IMR-90 (cell line): ENCODE measurements around the gene ANKH. TPM values are rescaled to one million over a fixed set of nuclear protein-coding genes. Genes with fewer than 3 reads are reported as not detected.

Experiments used
- ATAC-seq: fragments of 200-7000 bp; cut with Tn5 transposase; 2 replicates; pipeline ENCODE4 v1.9.1; 2020; ENCODE audit warnings: low read depth, mild to moderate bottlenecking, moderate library complexity
- BruUV-seq: library from RNA; stranded (reverse); fragments of 400-500 nt; replicated peaks from 2 replicates; lab custom pipeline; 2021; lab: Mats Ljungman, UMichigan
- CTCF ChIA-PET: fragments of 300-600 bp; formaldehyde crosslinking; extraction: SDS; loops from one replicate; lab custom pipeline; 2021; ENCODE audit warnings: antibody characterized with exemption; lab: Yijun Ruan, JAX
- POLR2A ChIA-PET: fragments of 300-600 bp; sonication (Branson Sonifier 250); formaldehyde crosslinking; loops from one replicate; lab custom pipeline; 2022; ENCODE audit warnings: antibody characterized with exemption; ENCODE audit not compliant: unreplicated experiment; lab: Charles Lee
- DNase-seq: peaks from one replicate; pipeline ENCODE4 v3.0.0; 2013
- H2AFZ ChIP-seq: replicated peaks from 2 replicates; pipeline ENCODE3; 2013; ENCODE audit warnings: low read length, mild to moderate bottlenecking; ENCODE audit not compliant: poor library complexity
- H2AK5ac ChIP-seq: 2 replicates; pipeline ENCODE4 v1.6.1; 2013; ENCODE audit warnings: low read depth, low read length, inconsistent platforms
- H2AK9ac ChIP-seq: replicated peaks from 2 replicates; pipeline ENCODE3; 2013; ENCODE audit warnings: mild to moderate bottlenecking, low read depth, low read length, moderate library complexity; ENCODE audit not compliant: poor library complexity
- H2BK120ac ChIP-seq: 2 replicates; pipeline ENCODE4 v1.6.1; 2013; ENCODE audit warnings: low read depth, low read length, inconsistent platforms
- H2BK15ac ChIP-seq: 3 replicates; pipeline ENCODE4 v1.6.1; 2013; ENCODE audit warnings: low read depth, low read length, inconsistent platforms
- H2BK20ac ChIP-seq: 2 replicates; pipeline ENCODE4 v1.6.1; 2013; ENCODE audit warnings: low read depth, mild to moderate bottlenecking, inconsistent platforms, low read length, moderate library complexity
- H2BK5ac ChIP-seq: 2 replicates; pipeline ENCODE4 v1.6.1; 2013; ENCODE audit warnings: mild to moderate bottlenecking, low read depth, low read length, inconsistent platforms; ENCODE audit not compliant: poor library complexity, severe bottlenecking
- H3K14ac ChIP-seq: replicated peaks from 2 replicates; pipeline ENCODE4 v1.6.1; 2013; ENCODE audit warnings: low read depth, low read length, inconsistent platforms
- H3K18ac ChIP-seq: 2 replicates; pipeline ENCODE4 v1.6.1; 2013; ENCODE audit warnings: low read depth, low read length, control low read depth
- H3K23ac ChIP-seq: 2 replicates; pipeline ENCODE4 v1.6.1; 2013; ENCODE audit warnings: low read depth, low read length, inconsistent platforms
- H3K27ac ChIP-seq: 2 replicates; pipeline ENCODE4 v1.5.1; 2013; ENCODE audit warnings: mild to moderate bottlenecking, control low read depth, low read length; ENCODE audit not compliant: insufficient read depth
- H3K27me3 ChIP-seq: 2 replicates; pipeline ENCODE4 v1.6.1; 2013; ENCODE audit warnings: low read length; ENCODE audit not compliant: control insufficient read depth, insufficient read depth
- H3K36me3 ChIP-seq: 2 replicates; pipeline ENCODE4 v1.6.1; 2013; ENCODE audit warnings: low read length, mixed read lengths; ENCODE audit not compliant: control insufficient read depth, insufficient read depth
- H3K4ac ChIP-seq: 2 replicates; pipeline ENCODE4 v1.6.1; 2013; ENCODE audit warnings: low read depth, low read length, inconsistent platforms
- H3K4me1 ChIP-seq: 2 replicates; pipeline ENCODE4 v1.6.1; 2013; ENCODE audit warnings: low read length, mixed read lengths; ENCODE audit not compliant: control insufficient read depth, insufficient read depth
- H3K4me2 ChIP-seq: 2 replicates; pipeline ENCODE4 v1.6.1; 2013; ENCODE audit warnings: low read depth, mild to moderate bottlenecking, control low read depth, low read length, moderate library complexity
- H3K4me3 ChIP-seq: 2 replicates; pipeline ENCODE4 v1.5.1; 2013; ENCODE audit warnings: low read depth, mild to moderate bottlenecking, control low read depth, low read length, moderate library complexity; ENCODE audit not compliant: insufficient read depth
- H3K56ac ChIP-seq: 2 replicates; pipeline ENCODE4 v1.6.1; 2013; ENCODE audit warnings: low read length, inconsistent platforms; ENCODE audit not compliant: insufficient read depth; ENCODE audit errors: extremely low read depth
- H3K79me1 ChIP-seq, 2 experiments: 2 replicates each; pipeline ENCODE4 v1.6.1; 2013; ENCODE audit warnings: low read length in 2 of 2, inconsistent platforms in 1 of 2, low read depth in 1 of 2
- H3K9ac ChIP-seq: 2 replicates; pipeline ENCODE4 v1.6.1; 2013; ENCODE audit warnings: low read depth, low read length, control low read depth
- H3K9me1 ChIP-seq: 2 replicates; pipeline ENCODE4 v1.6.1; 2013; ENCODE audit warnings: low read length, inconsistent platforms; ENCODE audit not compliant: insufficient read depth
- H3K9me3 ChIP-seq: 2 replicates; pipeline ENCODE4 v1.6.1; 2013; ENCODE audit warnings: low read length; ENCODE audit not compliant: control insufficient read depth, insufficient read depth
- H4K20me1 ChIP-seq: 2 replicates; pipeline ENCODE4 v1.6.1; 2013; ENCODE audit warnings: low read length, inconsistent platforms; ENCODE audit not compliant: insufficient read depth
- H4K5ac ChIP-seq: 2 replicates; pipeline ENCODE4 v1.6.1; 2013; ENCODE audit warnings: mild to moderate bottlenecking, low read depth, low read length, control low read depth
- H4K8ac ChIP-seq, 2 experiments: 2 replicates each; pipeline ENCODE4 v1.6.1; 2013; ENCODE audit warnings: low read depth in 2 of 2, low read length in 2 of 2, control low read depth in 1 of 2, inconsistent platforms in 1 of 2
- H4K91ac ChIP-seq: 2 replicates; pipeline ENCODE4 v1.6.1; 2013; ENCODE audit warnings: low read depth, low read length, inconsistent platforms; ENCODE audit not compliant: insufficient read depth
- BHLHE40 ChIP-seq: fragments of 150-350 bp; IDR thresholded peaks from 2 replicates; pipeline ENCODE4 v1.6.1; 2016; ENCODE audit warnings: mild to moderate bottlenecking, low read depth, low read length
- CEBPB ChIP-seq: IDR thresholded peaks from 2 replicates; pipeline ENCODE4 v1.6.1; 2012; ENCODE audit warnings: low read depth, low read length, improper control_type of control experiment
- CHD1 ChIP-seq: IDR thresholded peaks from 2 replicates; pipeline ENCODE4 v1.6.1; 2012; ENCODE audit warnings: low read depth, low read length, improper control_type of control experiment
- FOS ChIP-seq: fragments of 150-350 bp; IDR thresholded peaks from 2 replicates; pipeline ENCODE4 v1.6.1; 2016; ENCODE audit warnings: low read depth, low read length
- MAFK ChIP-seq: IDR thresholded peaks from 2 replicates; pipeline ENCODE4 v1.6.1; 2012; ENCODE audit warnings: low read depth, low read length, improper control_type of control experiment
- MAZ ChIP-seq: IDR thresholded peaks from 2 replicates; pipeline ENCODE4 v1.6.1; 2012; ENCODE audit warnings: low read depth, mild to moderate bottlenecking, low read length, improper control_type of control experiment, moderate library complexity, borderline replicate concordance
- MXI1 ChIP-seq: IDR thresholded peaks from 2 replicates; pipeline ENCODE4 v1.6.1; 2012; ENCODE audit warnings: low read depth, mild to moderate bottlenecking, low read length, moderate library complexity, borderline replicate concordance
- NFE2L2 ChIP-seq: fragments of 150-350 bp; IDR thresholded peaks from 2 replicates; pipeline ENCODE4 v1.6.1; 2016; ENCODE audit warnings: low read depth, mild to moderate bottlenecking, low read length
- POLR2A ChIP-seq: IDR thresholded peaks from 2 replicates; pipeline ENCODE4 v1.6.1; 2012; ENCODE audit warnings: mild to moderate bottlenecking, low read depth, low read length
- RAD21 ChIP-seq: IDR thresholded peaks from 2 replicates; pipeline ENCODE4 v1.6.1; 2012; ENCODE audit warnings: low read length, improper control_type of control experiment
- RCOR1 ChIP-seq: IDR thresholded peaks from 2 replicates; pipeline ENCODE4 v1.6.1; 2012; ENCODE audit warnings: mild to moderate bottlenecking, low read length, improper control_type of control experiment; ENCODE audit not compliant: insufficient replicate concordance
- RFX5 ChIP-seq: IDR thresholded peaks from 2 replicates; pipeline ENCODE4 v1.8.0; 2012; ENCODE audit warnings: low read depth, mild to moderate bottlenecking, low read length, moderate library complexity
- SMC3 ChIP-seq: fragments of 150-350 bp; IDR thresholded peaks from 2 replicates; pipeline ENCODE4 v1.6.1; 2016; ENCODE audit warnings: low read depth, mild to moderate bottlenecking, antibody characterized with exemption, low read length, moderate library complexity
- WGBS, 2 experiments: methylation state at CpG; one replicate each; pipeline versions ENCODE4 v1.1.5 to v1.1.7; 2013; ENCODE audit warnings: missing lambda C conversion rate in 2 of 2; ENCODE audit not compliant: insufficient read length in 1 of 2; ENCODE audit errors: extremely low coverage in 2 of 2; 5-methylcytosine and 5-hydroxymethylcytosine counted together
- dilution Hi-C: fragments of 300-500 bp; cut with HindIII; formaldehyde crosslinking; loops from one replicate; pipeline ENCODE4 v1.14.3; 2018; ENCODE audit warnings: low sequenced_read_pairs; ENCODE audit not compliant: unreplicated experiment
- in situ Hi-C: fragments of 300-500 bp; cut with MboI; formaldehyde crosslinking; loops from 3 replicates; pipeline ENCODE4 v1.14.3; 2019; ENCODE audit warnings: low sequenced_read_pairs, inconsistent platforms, mixed read lengths
- intact Hi-C: fragments of 100-400 bp; cut with micrococcal nuclease; formaldehyde crosslinking; loops from 2 replicates; pipeline ENCODE4 v1.10.0; 2022
- polyA plus RNA-seq, 3 experiments: library from polyadenylated mRNA; depleted of rRNA; stranded (reverse); fragments of >200 nt; gene quantifications; 2 replicates each; pipeline ENCODE4 v1.2.3, GENCODE V29; 2012; ENCODE audit warnings: low replicate concordance in 1 of 3
- total RNA-seq: library from RNA; depleted of rRNA; stranded (reverse); fragments of >200 nt; gene quantifications from 2 replicates; pipeline ENCODE4 v1.2.3, GENCODE V29; 2012
- TF ChIP-seq, protein P1 (sequence below): fragments of 150-350 bp; IDR thresholded peaks from 2 replicates; pipeline ENCODE4 v1.6.1; 2016; ENCODE audit warnings: low read depth, mild to moderate bottlenecking, low read length, moderate library complexity, borderline replicate concordance
- TF ChIP-seq, protein P2 (sequence below): conservative IDR thresholded peaks from 2 replicates; pipeline ENCODE4 v1.5.1; 2012; ENCODE audit warnings: mild to moderate bottlenecking, low read depth, low read length, improper control_type of control experiment
- TF ChIP-seq, protein P3 (sequence below): fragments of 150-350 bp; IDR thresholded peaks from 2 replicates; pipeline ENCODE4 v1.6.1; 2017; ENCODE audit warnings: mild to moderate bottlenecking, antibody characterized with exemption, low read length, low read depth

Gene ANKH
- total and polyA plus RNA-seq, 2 of the 4 experiments (the other 2 are of a cell fraction) = 5.2 to 17.2 TPM

DNA sequence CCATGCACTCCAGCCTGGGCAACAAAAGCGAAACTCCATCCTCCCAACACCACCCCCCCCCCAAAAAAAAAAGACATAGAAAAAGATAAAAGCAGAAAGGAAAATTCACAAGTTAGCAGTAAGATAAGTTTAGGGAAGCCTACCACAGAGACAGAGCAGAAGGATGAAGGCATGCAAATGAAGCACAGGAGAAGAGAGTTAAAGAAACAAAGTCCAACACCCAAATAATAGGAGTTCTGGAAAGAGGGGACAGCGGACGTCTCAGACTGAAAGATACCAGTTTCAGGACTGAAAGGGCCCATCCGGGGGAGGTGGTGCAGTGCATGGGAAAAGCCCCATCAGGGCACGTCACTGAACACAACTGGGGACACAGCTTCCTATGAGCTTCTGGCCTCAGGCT, 152.8 kb downstream of the ANKH start:
- no peak overlapping the region for H3K27ac ChIP-seq
- H3K4ac ChIP-seq = no peak overlapping the region
- H2AK9ac ChIP-seq = no peak overlapping the region
- no CpG with 5 or more reads among the region's 5 CpGs for WGBS, 2 experiments
- in situ Hi-C loops (loop anchor here (25.0 kb wide), 1 partner anchor 794 kb away; the partner anchor contains the start of gene FBXL7), dilution Hi-C loops (no loop called here), intact Hi-C loops (no loop called here)
- no peak overlapping the region for H3K4me2 ChIP-seq
- no peak overlapping the region for H2AFZ ChIP-seq
- no peak overlapping the region for H2BK120ac ChIP-seq
- H3K4me1 ChIP-seq = peaks cover 14% of the 10 kb centered on the region
- no peaks in the 10 kb centered on the region for H4K20me1 ChIP-seq
- no peak overlapping the region for H3K4me3 ChIP-seq
- H3K9me3 ChIP-seq = no peaks in the 10 kb centered on the region
- peaks cover 22% of the 10 kb centered on the region for H3K9me1 ChIP-seq
- ChIA-PET CTCF (no interaction called here), POLR2A (no interaction called here)
- no peak overlapping the region for H4K91ac ChIP-seq
- no peak overlapping the region for H2AK5ac ChIP-seq
- H3K79me1 ChIP-seq = peaks cover 0 to 21% of the 10 kb centered on the region in 2 experiments; a peak in 1 of 4 replicates
- no peak overlapping the region for H3K14ac ChIP-seq
- no peak overlapping the region for H2BK5ac ChIP-seq
- BruUV-seq = no TSS peak
- H3K56ac ChIP-seq = no peak overlapping the region
- H3K23ac ChIP-seq = no peak overlapping the region
- peaks cover 16% of the 10 kb centered on the region for H3K36me3 ChIP-seq
- no peak overlapping the region for H3K9ac ChIP-seq
- H4K8ac ChIP-seq = no peak overlapping the region
- DNase-seq (no peak), ATAC-seq (no peak)
- TF ChIP-seq, protein P1, sequence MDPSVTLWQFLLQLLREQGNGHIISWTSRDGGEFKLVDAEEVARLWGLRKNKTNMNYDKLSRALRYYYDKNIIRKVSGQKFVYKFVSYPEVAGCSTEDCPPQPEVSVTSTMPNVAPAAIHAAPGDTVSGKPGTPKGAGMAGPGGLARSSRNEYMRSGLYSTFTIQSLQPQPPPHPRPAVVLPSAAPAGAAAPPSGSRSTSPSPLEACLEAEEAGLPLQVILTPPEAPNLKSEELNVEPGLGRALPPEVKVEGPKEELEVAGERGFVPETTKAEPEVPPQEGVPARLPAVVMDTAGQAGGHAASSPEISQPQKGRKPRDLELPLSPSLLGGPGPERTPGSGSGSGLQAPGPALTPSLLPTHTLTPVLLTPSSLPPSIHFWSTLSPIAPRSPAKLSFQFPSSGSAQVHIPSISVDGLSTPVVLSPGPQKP = no peak
- TF ChIP-seq, protein P2, sequence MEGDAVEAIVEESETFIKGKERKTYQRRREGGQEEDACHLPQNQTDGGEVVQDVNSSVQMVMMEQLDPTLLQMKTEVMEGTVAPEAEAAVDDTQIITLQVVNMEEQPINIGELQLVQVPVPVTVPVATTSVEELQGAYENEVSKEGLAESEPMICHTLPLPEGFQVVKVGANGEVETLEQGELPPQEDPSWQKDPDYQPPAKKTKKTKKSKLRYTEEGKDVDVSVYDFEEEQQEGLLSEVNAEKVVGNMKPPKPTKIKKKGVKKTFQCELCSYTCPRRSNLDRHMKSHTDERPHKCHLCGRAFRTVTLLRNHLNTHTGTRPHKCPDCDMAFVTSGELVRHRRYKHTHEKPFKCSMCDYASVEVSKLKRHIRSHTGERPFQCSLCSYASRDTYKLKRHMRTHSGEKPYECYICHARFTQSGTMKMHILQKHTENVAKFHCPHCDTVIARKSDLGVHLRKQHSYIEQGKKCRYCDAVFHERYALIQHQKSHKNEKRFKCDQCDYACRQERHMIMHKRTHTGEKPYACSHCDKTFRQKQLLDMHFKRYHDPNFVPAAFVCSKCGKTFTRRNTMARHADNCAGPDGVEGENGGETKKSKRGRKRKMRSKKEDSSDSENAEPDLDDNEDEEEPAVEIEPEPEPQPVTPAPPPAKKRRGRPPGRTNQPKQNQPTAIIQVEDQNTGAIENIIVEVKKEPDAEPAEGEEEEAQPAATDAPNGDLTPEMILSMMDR = no peak
- TF ChIP-seq MAFK (no peak), CHD1 (no peak), MXI1 (no peak), SMC3 (no peak), FOS (no peak), RFX5 (no peak), BHLHE40 (no peak), MAZ (no peak), NFE2L2 (no peak), RCOR1 (no peak), POLR2A (no peak), CEBPB (no peak), RAD21 (no peak)
- TF ChIP-seq, protein P3, sequence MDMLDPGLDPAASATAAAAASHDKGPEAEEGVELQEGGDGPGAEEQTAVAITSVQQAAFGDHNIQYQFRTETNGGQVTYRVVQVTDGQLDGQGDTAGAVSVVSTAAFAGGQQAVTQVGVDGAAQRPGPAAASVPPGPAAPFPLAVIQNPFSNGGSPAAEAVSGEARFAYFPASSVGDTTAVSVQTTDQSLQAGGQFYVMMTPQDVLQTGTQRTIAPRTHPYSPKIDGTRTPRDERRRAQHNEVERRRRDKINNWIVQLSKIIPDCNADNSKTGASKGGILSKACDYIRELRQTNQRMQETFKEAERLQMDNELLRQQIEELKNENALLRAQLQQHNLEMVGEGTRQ = no peak
- no peak overlapping the region for H4K5ac ChIP-seq
- no peak overlapping the region for H2BK15ac ChIP-seq
- H3K27me3 ChIP-seq = no peaks in the 10 kb centered on the region
- H2BK20ac ChIP-seq = no peak overlapping the region
- no peak overlapping the region for H3K18ac ChIP-seq
